Sciatic nerve (tissue), 2 donors: ENCODE data around the gene ZNF880. TPM values are rescaled to one million over a fixed set of nuclear protein-coding genes. Genes with fewer than 3 reads are reported as not detected.
A peak's percentile ranks its signal among the peaks of the same experiment; 100 is the strongest.
"Not testable (repeated sequence)": the region's sequence is repeated elsewhere in the genome, so short reads cannot be mapped to it uniquely, and the experiment has no call there.

ENCODE experiments used
- ATAC-seq: fragments of 200-7000 bp; cut with Tn5 transposase; one replicate; pipeline ENCODE4 v1.9.1; 2020; ENCODE audit warnings: mild to moderate bottlenecking, moderate library complexity
- DNase-seq: peaks from one replicate; pipeline ENCODE4 v3.0.0-alpha.2; 2020; ENCODE audit warnings: low spot score
- intact Hi-C: fragments of 100-400 bp; cut with DNase I; formaldehyde crosslinking; loops from one replicate; pipeline ENCODE4 v1.14.2; 2022
- total RNA-seq: library from RNA; stranded (reverse); fragmentation: NEBNext Ultra II Directional; extraction: Animal tissue kit (Norgen Biotek cat#: 25700); gene quantifications from one replicate; pipeline ENCODE4 v1.2.1, GENCODE V29; 2021
- donor health status: DM: no; HTN: no; CAD: no.
- donor health status: DM: no; HTN: no; CAD: no.

Gene ZNF880
- 25.9 TPM for total RNA-seq

- peak; percentile 100 for ATAC-seq
- intact Hi-C loops, result no loop called here
- peak; percentile 96 for DNase-seq
Observed at GRCh38 chr19:52369559-52370340, at the start of gene ZNF880. Gene ZNF880 (plus strand): TSS chr19:52369923. CDS start chr19:52369966, 43 bp downstream.

DNA sequence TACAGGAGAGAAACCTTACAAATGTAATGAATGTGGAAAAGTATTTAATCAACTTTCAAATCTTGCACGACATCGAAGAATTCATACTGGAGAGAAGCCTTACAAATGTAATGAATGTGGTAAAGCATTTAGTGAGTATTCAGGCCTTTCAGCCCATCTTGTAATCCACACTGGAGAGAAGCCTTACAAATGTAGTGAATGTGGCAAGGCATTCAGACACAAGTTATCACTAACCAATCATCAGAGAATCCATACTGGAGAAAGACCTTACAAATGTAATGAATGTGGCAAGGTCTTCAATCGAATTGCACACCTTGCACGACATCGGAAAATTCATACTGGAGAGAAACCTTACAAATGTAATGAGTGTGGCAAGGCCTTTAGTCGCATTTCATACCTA lies 47.3 kb upstream of the ZNF880 start:
- intact Hi-C loops, result no loop called here
- ATAC-seq, result no peak
- DNase-seq, result no peak

DNA sequence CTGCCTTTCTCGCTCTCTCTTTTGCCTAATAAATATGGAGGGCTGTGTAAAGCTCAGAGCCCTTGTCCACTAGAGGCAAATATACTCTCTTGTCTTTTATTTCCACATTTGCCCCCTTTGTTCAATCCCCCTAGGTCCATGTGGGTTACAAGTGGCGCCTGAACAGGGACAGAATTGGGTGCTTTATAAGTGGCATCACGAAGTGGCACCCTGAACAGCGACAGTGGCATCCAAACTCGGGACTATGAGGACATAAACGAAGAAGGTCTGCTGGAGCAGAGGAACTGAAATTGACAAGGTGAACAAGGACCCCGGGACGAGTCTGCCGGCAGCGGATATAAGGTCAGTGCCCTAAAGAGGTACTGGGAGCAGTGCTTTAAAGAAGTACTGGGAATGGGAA lies 38.0 kb upstream of the ZNF880 start:
- DNase-seq (no peak), ATAC-seq (no peak)
- intact Hi-C loops, result no loop called here

DNA sequence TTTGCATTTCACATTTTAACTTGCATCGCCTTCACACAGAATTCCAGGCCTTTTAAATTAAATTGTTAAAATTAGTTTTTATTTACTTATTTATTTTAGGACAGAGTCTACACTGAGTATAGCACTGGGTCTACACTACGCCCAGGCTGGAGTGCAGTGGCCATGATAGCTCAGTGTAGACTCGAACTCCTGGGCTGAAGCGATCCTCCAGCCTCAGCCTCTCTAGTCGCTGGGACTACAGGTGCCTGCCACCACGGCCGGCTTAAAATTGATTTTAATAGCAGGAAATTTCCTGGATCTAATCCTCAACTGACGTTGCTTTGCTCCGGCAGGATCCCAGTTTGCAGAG lies 34.0 kb upstream of the ZNF880 start:
- intact Hi-C loops, result no loop called here
- DNase-seq, result no peak
- peak; percentile 56 for ATAC-seq

DNA sequence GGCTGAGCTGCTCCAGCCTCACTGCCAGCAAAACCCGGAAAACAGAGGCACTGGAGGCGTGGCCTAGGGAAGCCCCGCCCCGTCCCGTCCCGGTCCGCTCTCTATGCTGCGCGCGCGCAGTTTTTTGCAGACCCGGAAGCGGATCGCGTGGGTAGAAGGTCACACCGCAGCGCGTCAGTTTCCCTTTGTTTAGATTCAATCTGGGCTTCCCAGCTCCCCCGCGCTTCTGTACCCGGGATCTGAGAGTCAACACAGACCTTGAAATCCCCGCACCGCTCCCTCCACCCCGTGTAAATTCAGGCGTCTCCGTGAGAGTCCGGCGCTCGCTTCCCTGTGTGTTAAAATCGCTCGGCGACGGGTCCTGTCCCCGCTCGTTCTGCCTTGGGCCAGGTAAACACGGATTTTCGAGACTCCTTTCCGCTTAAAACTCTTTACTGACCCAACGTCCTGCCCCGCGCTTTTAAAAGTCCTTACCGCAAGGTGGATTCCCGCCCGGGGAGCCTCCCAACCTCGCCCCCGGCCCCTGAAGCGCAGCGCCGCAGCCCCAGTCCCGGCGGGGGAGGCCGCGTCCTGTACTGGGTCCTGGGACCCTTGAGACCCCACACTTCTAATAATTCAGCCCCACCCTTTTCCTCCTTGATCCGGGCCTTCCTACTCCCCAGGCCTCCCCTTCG lies 33.5 kb upstream of the ZNF880 start, which contains the start of gene ZNF610:
Gene ZNF610 (plus strand): TSS at position 127 of the 674 bp plus-strand sequence. CDS start 12,930 bp downstream, outside the sequence.
- DNase-seq, result peak; percentile 93
- intact Hi-C loops, result no loop called here
- ATAC-seq, result peak; percentile 100

- ATAC-seq (no peak), DNase-seq (no peak)
- intact Hi-C loops, result no loop called here
Observed at GRCh38 chr19:52336791-52337381, 32.8 kb upstream of the ZNF880 start.

DNA sequence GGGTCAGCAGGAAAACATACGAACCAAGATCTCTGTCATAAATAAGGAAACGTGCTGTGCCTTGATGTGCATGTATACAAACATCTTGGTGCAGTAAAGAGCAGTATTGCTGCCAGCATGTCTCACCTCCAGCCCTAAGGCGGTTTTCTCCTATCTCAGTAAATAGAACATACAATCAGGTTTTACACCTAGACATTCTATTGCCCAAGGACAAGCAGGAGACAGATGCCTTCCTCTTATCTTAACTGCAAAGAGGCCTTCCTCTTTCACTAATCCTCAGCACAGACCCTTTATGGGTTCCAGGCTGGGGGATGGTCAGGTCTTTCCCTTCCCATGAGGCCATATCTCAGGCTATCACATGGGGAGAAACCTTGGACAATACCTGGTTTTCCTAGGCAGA lies 30.7 kb upstream of the ZNF880 start:
- intact Hi-C loops, DNase-seq, ATAC-seq: not testable (repeated sequence)

- intact Hi-C loops, result no loop called here
- no peak for DNase-seq
- ATAC-seq, result no peak
Observed at GRCh38 chr19:52343548-52343947, 26.2 kb upstream of the ZNF880 start.

- DNase-seq (no peak), ATAC-seq (no peak)
- intact Hi-C loops, result no loop called here
Observed at GRCh38 chr19:52345162-52345561, 24.6 kb upstream of the ZNF880 start.

- ATAC-seq (no peak), DNase-seq (no peak)
- intact Hi-C loops, result no loop called here
Observed at GRCh38 chr19:52351512-52351911, 18.2 kb upstream of the ZNF880 start.

- DNase-seq (no peak), ATAC-seq (no peak)
- intact Hi-C loops, result no loop called here
Observed at GRCh38 chr19:52366414-52366824, 3.3 kb upstream of the ZNF880 start.

DNA sequence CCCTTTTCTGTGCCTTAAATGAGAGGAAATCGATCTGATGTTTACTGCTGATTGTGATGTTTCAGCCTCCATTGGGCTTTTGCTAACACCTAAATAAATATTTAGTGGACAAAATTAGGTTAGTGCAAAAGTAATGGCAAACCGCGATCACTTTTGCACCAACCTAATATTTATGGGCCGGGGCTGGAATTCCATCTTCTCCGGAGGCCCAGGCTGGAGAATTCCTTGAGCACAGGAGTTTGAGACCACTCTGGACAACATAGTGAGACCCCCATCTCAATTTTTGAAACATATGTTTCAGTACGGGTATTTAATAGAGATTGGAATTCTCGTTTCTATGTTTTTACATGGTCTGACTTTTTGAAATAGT lies 603 bp downstream of the ZNF880 start:
- ATAC-seq (no peak), DNase-seq (no peak)
- intact Hi-C loops, result no loop called here

DNA sequence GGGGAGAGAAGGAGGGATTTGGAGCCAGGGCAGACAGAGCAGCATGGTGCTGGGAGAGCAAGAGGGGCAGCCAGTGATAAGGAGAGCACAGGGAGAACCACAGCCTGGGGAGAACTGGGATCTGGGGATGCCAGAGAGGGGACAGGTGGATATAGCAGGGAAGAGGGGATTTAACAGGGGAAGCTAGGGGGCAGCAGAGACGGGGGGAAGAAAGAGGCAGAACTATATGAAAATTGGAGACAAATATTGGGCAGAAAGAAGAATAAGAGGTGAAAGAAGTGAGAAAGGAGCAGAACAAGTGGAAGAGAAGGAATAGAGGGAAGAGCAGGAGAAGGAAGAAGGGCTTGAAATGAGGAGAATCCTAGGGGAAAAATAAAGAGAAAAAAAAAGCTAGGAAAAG lies 21.4 kb downstream of the ZNF880 start:
- DNase-seq (no peak), ATAC-seq (no peak)
- intact Hi-C loops, result no loop called here

DNA sequence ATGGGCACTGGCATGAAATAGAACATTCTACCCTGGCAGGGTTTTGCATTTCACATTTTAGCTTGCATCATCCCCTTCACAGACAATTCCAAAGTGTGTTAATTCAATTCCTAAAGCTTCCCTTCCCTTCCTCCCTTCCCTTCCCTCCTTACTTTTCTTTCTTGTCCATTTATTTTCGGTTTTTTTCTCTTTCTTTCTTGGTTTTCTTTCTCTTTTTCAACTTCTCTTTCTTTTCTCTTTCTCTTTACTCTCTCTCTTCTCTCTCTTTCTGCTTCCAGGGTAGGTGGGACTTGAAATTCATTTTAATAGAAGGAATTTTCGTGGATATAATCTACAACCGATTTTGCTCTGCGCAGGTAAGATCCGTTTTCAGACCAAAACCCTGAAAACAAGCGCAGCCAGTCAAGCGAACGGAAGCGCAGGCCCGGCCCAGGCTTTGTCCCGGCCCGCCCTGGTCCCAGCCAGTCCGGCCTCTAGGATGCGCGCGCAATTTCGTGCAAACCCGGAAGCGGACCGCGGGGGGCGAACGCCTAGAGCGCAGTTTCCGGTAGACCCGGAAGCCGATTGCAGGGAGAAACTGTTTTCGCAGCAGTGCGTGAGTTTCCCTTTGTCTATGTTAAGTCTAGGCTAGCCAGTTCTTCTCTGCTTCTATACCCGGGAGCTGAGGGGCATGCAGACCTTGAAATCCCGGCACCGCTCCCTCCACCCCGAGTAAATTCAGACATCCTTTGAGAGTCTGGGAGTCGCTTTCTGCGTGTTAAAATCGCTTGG lies 27.8 kb downstream of the ZNF880 start, which contains the start of gene ZNF528:
Gene ZNF528 (plus strand): TSS at position 540 of the 771 bp plus-strand sequence. CDS start 4,165 bp downstream, outside the sequence.
- peak; percentile 98 for DNase-seq
- intact Hi-C loops, result no loop called here
- ATAC-seq, result peak; percentile 100

DNA sequence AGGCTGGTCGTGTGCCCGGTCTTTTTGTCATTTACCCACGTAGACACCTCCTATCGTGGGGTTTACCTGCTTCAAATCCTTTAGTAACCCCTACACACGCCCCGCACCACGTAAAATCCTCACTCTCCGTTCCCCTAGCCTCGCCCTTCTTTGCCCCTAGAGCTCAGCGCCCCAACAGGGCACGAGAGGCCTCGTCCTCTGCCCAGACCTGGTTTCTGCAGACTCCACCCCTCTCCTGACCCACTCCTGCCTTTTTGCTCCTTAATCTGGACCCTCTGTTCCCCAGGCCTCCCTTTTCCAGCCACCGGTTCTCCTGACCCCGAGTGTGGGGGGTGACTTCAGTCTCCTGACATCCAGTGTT lies 28.3 kb downstream of the ZNF880 start:
- intact Hi-C loops, result no loop called here
- no peak for DNase-seq
- peak; percentile 48 for ATAC-seq

GRCh38 chr19:52410276-52410675 lies 40.6 kb downstream of the ZNF880 start:
- intact Hi-C loops, result no loop called here
- DNase-seq, result no peak
- no peak for ATAC-seq

GRCh38 chr19:52415711-52416110 lies 46.0 kb downstream of the ZNF880 start:
- no peak for DNase-seq
- ATAC-seq, result no peak
- intact Hi-C loops, result no loop called here

- intact Hi-C loops, result no loop called here
- ATAC-seq (no peak), DNase-seq (no peak)
Observed at GRCh38 chr19:52428937-52429336, 59.2 kb downstream of the ZNF880 start, which contains the start of gene ZNF534. Gene ZNF534 (plus strand): TSS chr19:52429148. CDS start chr19:52431475, 2,327 bp downstream.
